ENCODE data around the gene SYCE3. TPM values are rescaled to one million over a fixed set of nuclear protein-coding genes. Genes with fewer than 3 reads are reported as not detected.

Gene SYCE3
- total and polyA plus RNA-seq, 9 donors: not detected

DNA sequence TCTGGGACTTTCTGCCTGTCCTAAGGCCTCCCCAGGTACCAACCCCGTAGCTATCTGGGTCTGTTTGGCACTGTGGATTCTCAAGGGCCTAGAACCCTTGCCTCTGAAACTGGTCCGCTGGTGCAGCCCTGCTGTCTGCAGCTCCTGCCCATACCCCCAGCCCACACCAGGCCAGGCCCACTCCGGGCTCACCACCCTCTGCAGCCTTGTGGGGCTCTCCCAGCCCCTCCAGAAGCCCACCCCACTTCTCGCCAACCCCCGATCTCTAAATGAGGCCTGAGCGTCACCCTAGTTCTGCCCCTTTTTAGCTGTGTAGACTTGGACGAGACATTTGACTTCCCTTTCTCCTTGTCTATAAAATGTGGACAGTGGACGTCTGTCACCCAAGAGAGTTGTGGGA lies 12.3 kb downstream of the SYCE3 start:
- Histone ChIP-seq H3K27ac (no peak overlapping the region), H3K4me1 (ENCODE audit: insufficient read depth) (no peaks in the 10 kb centered on the region), H3K4me3 (no peak overlapping the region), H3K27me3 (peaks cover 2% of the 10 kb centered on the region), H3K36me3 (no peaks in the 10 kb centered on the region), H3K9me3 (no peaks in the 10 kb centered on the region)
- intact Hi-C loops (cut with DNase I): no loop called here
- TF ChIP-seq, protein P1, sequence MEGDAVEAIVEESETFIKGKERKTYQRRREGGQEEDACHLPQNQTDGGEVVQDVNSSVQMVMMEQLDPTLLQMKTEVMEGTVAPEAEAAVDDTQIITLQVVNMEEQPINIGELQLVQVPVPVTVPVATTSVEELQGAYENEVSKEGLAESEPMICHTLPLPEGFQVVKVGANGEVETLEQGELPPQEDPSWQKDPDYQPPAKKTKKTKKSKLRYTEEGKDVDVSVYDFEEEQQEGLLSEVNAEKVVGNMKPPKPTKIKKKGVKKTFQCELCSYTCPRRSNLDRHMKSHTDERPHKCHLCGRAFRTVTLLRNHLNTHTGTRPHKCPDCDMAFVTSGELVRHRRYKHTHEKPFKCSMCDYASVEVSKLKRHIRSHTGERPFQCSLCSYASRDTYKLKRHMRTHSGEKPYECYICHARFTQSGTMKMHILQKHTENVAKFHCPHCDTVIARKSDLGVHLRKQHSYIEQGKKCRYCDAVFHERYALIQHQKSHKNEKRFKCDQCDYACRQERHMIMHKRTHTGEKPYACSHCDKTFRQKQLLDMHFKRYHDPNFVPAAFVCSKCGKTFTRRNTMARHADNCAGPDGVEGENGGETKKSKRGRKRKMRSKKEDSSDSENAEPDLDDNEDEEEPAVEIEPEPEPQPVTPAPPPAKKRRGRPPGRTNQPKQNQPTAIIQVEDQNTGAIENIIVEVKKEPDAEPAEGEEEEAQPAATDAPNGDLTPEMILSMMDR (IDR thresholded peaks at IDR 0.05): no peak
- no peak for TF ChIP-seq POLR2A (IDR thresholded peaks at IDR 0.05)
- no peak for TF ChIP-seq EP300 (IDR thresholded peaks at IDR 0.05)
- DNase-seq: no peak
- 80 to 88% (median 87%) methylated on average over 8 of the region's 8 CpGs for WGBS, 3 donors

DNA sequence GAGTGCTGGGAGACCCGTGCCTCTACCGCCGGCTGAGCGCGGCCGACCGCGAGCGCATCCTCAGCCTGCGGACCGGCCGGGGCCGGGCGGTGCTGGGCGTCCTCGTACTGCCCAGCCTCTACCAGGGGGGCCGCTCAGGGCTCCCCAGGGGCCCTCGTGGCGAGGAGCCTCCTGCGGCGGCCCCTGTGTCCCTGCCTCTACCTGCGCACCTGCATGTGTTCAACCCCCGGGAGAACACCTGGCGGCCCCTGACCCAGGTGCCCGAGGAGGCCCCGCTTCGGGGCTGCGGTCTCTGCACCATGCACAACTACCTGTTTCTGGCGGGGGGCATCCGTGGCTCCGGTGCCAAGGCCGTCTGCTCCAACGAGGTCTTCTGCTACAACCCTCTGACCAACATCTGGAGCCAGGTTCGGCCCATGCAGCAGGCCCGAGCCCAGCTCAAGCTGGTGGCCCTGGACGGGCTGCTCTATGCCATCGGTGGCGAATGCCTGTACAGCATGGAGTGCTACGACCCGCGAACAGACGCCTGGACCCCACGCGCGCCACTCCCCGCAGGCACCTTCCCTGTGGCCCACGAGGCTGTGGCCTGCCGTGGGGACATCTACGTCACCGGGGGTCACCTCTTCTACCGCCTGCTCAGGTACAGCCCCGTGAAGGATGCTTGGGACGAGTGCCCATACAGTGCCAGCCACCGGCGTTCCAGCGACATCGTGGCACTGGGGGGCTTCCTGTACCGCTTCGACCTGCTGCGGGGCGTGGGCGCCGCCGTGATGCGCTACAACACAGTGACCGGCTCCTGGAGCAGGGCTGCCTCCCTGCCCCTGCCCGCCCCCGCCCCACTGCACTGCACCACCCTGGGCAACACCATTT lies 13.6 kb downstream of the SYCE3 start:
- intact Hi-C loops (cut with DNase I): no loop called here
- Histone ChIP-seq H3K4me3 (no peak overlapping the region), H3K27me3 (peaks cover 7% of the 10 kb centered on the region), H3K36me3 (no peaks in the 10 kb centered on the region), H3K9me3 (no peaks in the 10 kb centered on the region), H3K4me1 (ENCODE audit: insufficient read depth) (no peaks in the 10 kb centered on the region), H3K27ac (no peak overlapping the region)
- WGBS, 3 donors: 61 to 70% (median 69%) methylated on average over 51 to 68 of the region's 68 CpGs
- DNase-seq: no peak
- TF ChIP-seq EP300 (IDR thresholded peaks at IDR 0.05): no peak
- TF ChIP-seq, protein P1 (IDR thresholded peaks at IDR 0.05): no peak
- TF ChIP-seq POLR2A (IDR thresholded peaks at IDR 0.05): no peak

DNA sequence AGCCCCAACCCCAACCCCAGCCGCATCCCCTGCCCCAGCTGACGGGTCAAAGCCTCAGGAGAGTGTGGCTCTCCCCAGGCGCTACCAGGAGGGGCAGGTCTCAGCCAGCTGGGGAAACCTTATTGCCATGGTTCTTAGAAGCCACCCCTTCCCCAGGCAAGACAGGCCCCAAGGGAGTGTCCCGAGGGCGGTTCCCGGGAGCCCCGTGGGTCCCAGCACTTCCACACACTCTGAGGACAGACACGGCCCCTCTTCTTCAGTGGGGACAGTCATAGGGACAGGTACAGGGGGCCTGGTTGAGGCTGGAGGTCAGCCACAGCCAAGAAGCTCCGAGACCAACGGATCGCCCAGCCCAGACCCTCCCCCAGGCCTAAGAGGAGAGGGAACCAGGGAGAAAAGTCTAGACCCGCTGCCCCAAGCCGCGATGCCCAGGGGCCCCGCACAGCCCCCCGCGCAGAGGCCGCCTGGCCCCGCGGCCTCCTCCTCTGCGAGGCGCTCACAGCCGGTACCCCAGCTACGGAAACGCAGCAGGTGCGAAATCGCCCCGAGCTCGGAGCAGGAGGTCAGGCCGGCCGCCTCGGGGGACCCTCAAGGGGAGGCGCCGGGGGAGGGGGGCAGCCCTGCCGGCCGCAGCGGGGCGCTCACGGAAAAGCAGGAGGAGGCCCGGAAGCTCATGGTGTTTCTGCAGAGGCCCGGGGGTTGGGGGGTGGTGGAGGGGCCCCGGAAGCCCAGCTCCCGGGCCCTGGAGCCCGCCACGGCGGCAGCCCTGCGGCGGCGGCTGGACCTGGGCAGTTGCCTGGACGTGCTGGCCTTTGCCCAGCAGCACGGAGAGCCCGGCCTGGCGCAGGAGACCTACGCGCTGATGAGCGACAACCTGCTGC lies 14.4 kb downstream of the SYCE3 start:
- no peak overlapping the region for H3K4me3 ChIP-seq
- peaks cover 7% of the 10 kb centered on the region for H3K27me3 ChIP-seq
- DNase-seq: no peak
- no peaks in the 10 kb centered on the region for H3K36me3 ChIP-seq
- intact Hi-C loops (cut with DNase I): no loop called here
- no peaks in the 10 kb centered on the region for H3K9me3 ChIP-seq
- TF ChIP-seq, protein P1 (IDR thresholded peaks at IDR 0.05): no peak
- TF ChIP-seq POLR2A (IDR thresholded peaks at IDR 0.05): no peak
- TF ChIP-seq EP300 (IDR thresholded peaks at IDR 0.05): no peak
- H3K4me1 ChIP-seq (ENCODE audit: insufficient read depth): no peaks in the 10 kb centered on the region
- H3K27ac ChIP-seq: no peak overlapping the region
- 5 to 11% (median 6%) methylated on average over 43 to 56 of the region's 56 CpGs for WGBS, 3 donors

DNA sequence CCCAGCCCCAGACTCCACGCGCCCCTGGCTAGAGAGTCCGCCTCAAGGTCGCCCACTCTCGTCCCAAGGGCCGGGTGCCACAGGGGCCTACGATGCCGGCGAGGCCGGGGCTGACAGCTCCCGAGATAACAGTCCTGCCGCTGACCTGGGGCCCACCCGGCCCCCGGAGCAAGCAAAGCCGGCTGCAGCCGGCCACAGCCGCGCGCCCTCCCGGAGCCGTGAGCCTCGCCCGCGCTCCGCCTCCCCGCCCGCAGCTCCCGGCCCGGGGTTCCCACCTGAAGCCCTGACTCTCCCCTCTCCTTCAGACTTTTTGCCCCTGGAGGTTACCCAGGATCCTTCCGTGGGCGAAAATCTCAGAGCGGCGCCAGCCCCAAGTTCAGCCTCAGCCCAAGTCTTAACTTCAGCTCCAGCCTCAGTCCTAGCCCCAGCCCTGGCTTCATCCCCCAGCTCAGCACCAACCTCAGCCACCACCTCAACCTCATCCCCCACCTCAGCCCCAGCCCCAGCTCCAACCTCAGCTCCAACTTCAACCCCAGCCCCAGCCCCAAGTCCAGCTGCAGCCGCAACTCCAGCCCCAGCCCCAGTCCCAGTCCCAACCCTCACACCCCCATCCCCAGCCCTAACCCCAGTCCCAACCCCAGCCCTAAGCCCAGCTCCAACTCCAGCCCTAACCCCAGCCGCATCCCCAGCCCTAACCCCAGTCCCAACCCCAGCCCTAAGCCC lies 15.3 kb downstream of the SYCE3 start:
- intact Hi-C loops (cut with DNase I): no loop called here
- WGBS, 3 donors: 9 to 14% (median 12%) methylated on average over 26 to 34 of the region's 35 CpGs
- no peak overlapping the region for H3K27ac ChIP-seq
- TF ChIP-seq EP300 (IDR thresholded peaks at IDR 0.05) (no peak), POLR2A (IDR thresholded peaks at IDR 0.05) (no peak)
- TF ChIP-seq, protein P1 (IDR thresholded peaks at IDR 0.05): no peak
- no peaks in the 10 kb centered on the region for H3K4me1 ChIP-seq (ENCODE audit: insufficient read depth)
- no peak overlapping the region for H3K4me3 ChIP-seq
- no peaks in the 10 kb centered on the region for H3K36me3 ChIP-seq
- H3K27me3 ChIP-seq: peaks cover 7% of the 10 kb centered on the region
- no peaks in the 10 kb centered on the region for H3K9me3 ChIP-seq
- DNase-seq: no peak
